ENCODE data around the gene GTPBP6. TPM values are rescaled to one million over a fixed set of nuclear protein-coding genes. Genes with fewer than 3 reads are reported as not detected.
"Not testable (repeated sequence)": the region's sequence is repeated elsewhere in the genome, so short reads cannot be mapped to it uniquely, and the experiment has no call there.

Gene GTPBP6
- total RNA-seq, 1 donor from 2014 or later = 49.9 TPM

- Mint-ChIP-seq H3K4me3 (ENCODE audit: unreplicated experiment) (peak overlapping the region; percentile 96), H3K4me1 (ENCODE audit: unreplicated experiment) (peaks cover 13% of the 10 kb centered on the region), H3K9me3 (ENCODE audit: unreplicated experiment) (no peaks in the 10 kb centered on the region), H3K36me3 (ENCODE audit: unreplicated experiment) (no peaks in the 10 kb centered on the region), H3K27me3 (ENCODE audit: unreplicated experiment) (no peaks in the 10 kb centered on the region), H3K27ac (ENCODE audit: unreplicated experiment) (peak overlapping the region; percentile 83)
- no peak for TF ChIP-seq CTCF (IDR thresholded peaks at IDR 0.05)
- DNase-seq (ENCODE audit: extremely low spot score, unreplicated experiment) = peak; percentile 93
Observed at GRCh38 chrX:283115-283845, 35.3 kb downstream of the GTPBP6 start.

- H3K27me3 Mint-ChIP-seq (ENCODE audit: unreplicated experiment); H3K9me3 Mint-ChIP-seq (ENCODE audit: unreplicated experiment); DNase-seq (ENCODE audit: extremely low spot score, unreplicated experiment); H3K36me3 Mint-ChIP-seq (ENCODE audit: unreplicated experiment): not testable (repeated sequence)
- Mint-ChIP-seq H3K4me1 (ENCODE audit: unreplicated experiment) (peaks cover 13% of the 10 kb centered on the region), H3K27ac (ENCODE audit: unreplicated experiment) (peak overlapping the region; percentile 85), H3K4me3 (ENCODE audit: unreplicated experiment) (peak overlapping the region; percentile 72)
Observed at GRCh38 chrX:282000-282681, 36.5 kb downstream of the GTPBP6 start.

GRCh38 chrX:281166-281999, 37.2 kb downstream of the GTPBP6 start, which contains the start of gene PLCXD1:
TSS of gene PLCXD1 (plus strand) at chrX:281381. CDS start at chrX:284188, 2,807 bp downstream.
- no peaks in the 10 kb centered on the region for H3K27me3 Mint-ChIP-seq (ENCODE audit: unreplicated experiment)
- H3K36me3 Mint-ChIP-seq (ENCODE audit: unreplicated experiment) = no peaks in the 10 kb centered on the region
- no peak for DNase-seq (ENCODE audit: extremely low spot score, unreplicated experiment)
- no peaks in the 10 kb centered on the region for H3K9me3 Mint-ChIP-seq (ENCODE audit: unreplicated experiment)
- TF ChIP-seq CTCF (IDR thresholded peaks at IDR 0.05) = no peak
- peaks cover 13% of the 10 kb centered on the region for H3K4me1 Mint-ChIP-seq (ENCODE audit: unreplicated experiment)
- peak within 1 kb of the TSS; percentile 85 for H3K27ac Mint-ChIP-seq (ENCODE audit: unreplicated experiment)
- H3K4me3 Mint-ChIP-seq (ENCODE audit: unreplicated experiment) = peak within 1 kb of the TSS; percentile 72

GRCh38 chrX:280722-281121, 37.9 kb downstream of the GTPBP6 start:
- H3K36me3 Mint-ChIP-seq (ENCODE audit: unreplicated experiment); H3K4me3 Mint-ChIP-seq (ENCODE audit: unreplicated experiment); DNase-seq (ENCODE audit: extremely low spot score, unreplicated experiment); H3K27me3 Mint-ChIP-seq (ENCODE audit: unreplicated experiment); H3K9me3 Mint-ChIP-seq (ENCODE audit: unreplicated experiment); H3K27ac Mint-ChIP-seq (ENCODE audit: unreplicated experiment): not testable (repeated sequence)
- peaks cover 16% of the 10 kb centered on the region for H3K4me1 Mint-ChIP-seq (ENCODE audit: unreplicated experiment)

GRCh38 chrX:279757-280604, 38.6 kb downstream of the GTPBP6 start:
- DNase-seq (ENCODE audit: extremely low spot score, unreplicated experiment); H3K9me3 Mint-ChIP-seq (ENCODE audit: unreplicated experiment); H3K36me3 Mint-ChIP-seq (ENCODE audit: unreplicated experiment); H3K27me3 Mint-ChIP-seq (ENCODE audit: unreplicated experiment); H3K27ac Mint-ChIP-seq (ENCODE audit: unreplicated experiment); H3K4me3 Mint-ChIP-seq (ENCODE audit: unreplicated experiment): not testable (repeated sequence)
- peaks cover 19% of the 10 kb centered on the region for H3K4me1 Mint-ChIP-seq (ENCODE audit: unreplicated experiment)

All from osteocyte (in vitro differentiated cells).